ENCODE measurements around the gene PNLIP.

DNA sequence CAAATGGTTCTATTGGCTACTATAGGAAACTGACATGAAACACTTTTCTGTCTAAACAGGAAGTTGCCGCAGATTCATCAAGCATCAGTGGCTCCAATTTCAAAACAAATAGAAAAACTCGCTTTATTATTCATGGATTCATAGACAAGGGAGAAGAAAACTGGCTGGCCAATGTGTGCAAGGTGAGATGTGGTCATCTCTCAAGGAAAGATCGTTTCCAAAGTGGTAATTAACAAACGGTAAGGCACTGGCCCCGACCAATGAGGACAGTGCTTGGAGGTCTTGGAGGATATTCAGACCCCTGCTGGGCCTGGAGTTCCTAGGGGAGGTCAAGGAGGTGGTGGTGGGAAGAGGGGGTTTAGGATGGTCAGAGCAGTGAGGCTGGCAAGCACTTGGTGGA lies 2.6 kb downstream of the PNLIP start:
- TF ChIP-seq, protein P1, sequence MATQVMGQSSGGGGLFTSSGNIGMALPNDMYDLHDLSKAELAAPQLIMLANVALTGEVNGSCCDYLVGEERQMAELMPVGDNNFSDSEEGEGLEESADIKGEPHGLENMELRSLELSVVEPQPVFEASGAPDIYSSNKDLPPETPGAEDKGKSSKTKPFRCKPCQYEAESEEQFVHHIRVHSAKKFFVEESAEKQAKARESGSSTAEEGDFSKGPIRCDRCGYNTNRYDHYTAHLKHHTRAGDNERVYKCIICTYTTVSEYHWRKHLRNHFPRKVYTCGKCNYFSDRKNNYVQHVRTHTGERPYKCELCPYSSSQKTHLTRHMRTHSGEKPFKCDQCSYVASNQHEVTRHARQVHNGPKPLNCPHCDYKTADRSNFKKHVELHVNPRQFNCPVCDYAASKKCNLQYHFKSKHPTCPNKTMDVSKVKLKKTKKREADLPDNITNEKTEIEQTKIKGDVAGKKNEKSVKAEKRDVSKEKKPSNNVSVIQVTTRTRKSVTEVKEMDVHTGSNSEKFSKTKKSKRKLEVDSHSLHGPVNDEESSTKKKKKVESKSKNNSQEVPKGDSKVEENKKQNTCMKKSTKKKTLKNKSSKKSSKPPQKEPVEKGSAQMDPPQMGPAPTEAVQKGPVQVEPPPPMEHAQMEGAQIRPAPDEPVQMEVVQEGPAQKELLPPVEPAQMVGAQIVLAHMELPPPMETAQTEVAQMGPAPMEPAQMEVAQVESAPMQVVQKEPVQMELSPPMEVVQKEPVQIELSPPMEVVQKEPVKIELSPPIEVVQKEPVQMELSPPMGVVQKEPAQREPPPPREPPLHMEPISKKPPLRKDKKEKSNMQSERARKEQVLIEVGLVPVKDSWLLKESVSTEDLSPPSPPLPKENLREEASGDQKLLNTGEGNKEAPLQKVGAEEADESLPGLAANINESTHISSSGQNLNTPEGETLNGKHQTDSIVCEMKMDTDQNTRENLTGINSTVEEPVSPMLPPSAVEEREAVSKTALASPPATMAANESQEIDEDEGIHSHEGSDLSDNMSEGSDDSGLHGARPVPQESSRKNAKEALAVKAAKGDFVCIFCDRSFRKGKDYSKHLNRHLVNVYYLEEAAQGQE (IDR thresholded peaks at IDR 0.05): no peak
- TF ChIP-seq, protein P2, sequence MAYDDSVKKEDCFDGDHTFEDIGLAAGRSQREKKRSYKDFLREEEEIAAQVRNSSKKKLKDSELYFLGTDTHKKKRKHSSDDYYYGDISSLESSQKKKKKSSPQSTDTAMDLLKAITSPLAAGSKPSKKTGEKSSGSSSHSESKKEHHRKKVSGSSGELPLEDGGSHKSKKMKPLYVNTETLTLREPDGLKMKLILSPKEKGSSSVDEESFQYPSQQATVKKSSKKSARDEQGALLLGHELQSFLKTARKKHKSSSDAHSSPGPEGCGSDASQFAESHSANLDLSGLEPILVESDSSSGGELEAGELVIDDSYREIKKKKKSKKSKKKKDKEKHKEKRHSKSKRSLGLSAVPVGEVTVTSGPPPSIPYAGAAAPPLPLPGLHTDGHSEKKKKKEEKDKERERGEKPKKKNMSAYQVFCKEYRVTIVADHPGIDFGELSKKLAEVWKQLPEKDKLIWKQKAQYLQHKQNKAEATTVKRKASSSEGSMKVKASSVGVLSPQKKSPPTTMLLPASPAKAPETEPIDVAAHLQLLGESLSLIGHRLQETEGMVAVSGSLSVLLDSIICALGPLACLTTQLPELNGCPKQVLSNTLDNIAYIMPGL (CRISPR knock-in tag; IDR thresholded peaks at IDR 0.05; ENCODE audit: borderline replicate concordance): no peak
- no peak for TF ChIP-seq RAD21 (conservative IDR thresholded peaks at IDR 0.05 in 1 of 2, IDR thresholded peaks at IDR 0.05 in 1 of 2)
- TF ChIP-seq, protein P3, sequence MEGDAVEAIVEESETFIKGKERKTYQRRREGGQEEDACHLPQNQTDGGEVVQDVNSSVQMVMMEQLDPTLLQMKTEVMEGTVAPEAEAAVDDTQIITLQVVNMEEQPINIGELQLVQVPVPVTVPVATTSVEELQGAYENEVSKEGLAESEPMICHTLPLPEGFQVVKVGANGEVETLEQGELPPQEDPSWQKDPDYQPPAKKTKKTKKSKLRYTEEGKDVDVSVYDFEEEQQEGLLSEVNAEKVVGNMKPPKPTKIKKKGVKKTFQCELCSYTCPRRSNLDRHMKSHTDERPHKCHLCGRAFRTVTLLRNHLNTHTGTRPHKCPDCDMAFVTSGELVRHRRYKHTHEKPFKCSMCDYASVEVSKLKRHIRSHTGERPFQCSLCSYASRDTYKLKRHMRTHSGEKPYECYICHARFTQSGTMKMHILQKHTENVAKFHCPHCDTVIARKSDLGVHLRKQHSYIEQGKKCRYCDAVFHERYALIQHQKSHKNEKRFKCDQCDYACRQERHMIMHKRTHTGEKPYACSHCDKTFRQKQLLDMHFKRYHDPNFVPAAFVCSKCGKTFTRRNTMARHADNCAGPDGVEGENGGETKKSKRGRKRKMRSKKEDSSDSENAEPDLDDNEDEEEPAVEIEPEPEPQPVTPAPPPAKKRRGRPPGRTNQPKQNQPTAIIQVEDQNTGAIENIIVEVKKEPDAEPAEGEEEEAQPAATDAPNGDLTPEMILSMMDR (IDR thresholded peaks at IDR 0.05): no peak

All from A549 (cell line).